Measurements from ENCODE around the gene MMP12. TPM values are rescaled to one million over a fixed set of nuclear protein-coding genes. Genes with fewer than 3 reads are reported as not detected.

MMP12 gene
- total and polyA plus RNA-seq, 2 donors (not counting 3 experiments of a cell fraction or from before 2014, with no cell fraction given), result not detected

DNA sequence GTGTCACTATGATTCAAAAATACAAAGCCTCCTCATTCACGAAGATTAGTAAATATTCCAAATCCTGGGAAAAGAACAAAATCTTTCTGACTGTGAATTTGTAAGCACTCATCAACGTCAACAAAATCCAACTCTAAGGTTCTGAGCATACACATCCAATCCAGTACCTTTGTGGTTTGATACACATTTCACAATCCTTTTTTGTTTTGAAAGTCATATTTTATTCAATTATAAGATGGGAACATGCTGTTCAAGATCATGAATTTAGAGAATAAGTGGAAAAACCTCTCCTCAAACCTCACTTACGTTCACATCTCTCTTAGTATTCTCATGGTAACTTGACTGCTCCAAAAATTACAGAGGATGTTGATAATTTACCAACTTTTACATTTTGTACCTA lies 21.7 kb downstream of the MMP12 start:
- no peaks in the 10 kb centered on the region for H4K20me1 ChIP-seq (replicated peaks; ENCODE audit: control insufficient read depth, extremely low read depth, insufficient read depth, low read length)
- no peak overlapping the region for H2AFZ ChIP-seq (ENCODE audit: low read depth, low read length)
- H3K27ac ChIP-seq (ENCODE audit: insufficient read depth, low read depth, low read length), result no peak overlapping the region
- peaks cover 1 to 5% of the 10 kb centered on the region in 2 experiments for H3K27me3 ChIP-seq (ENCODE audit: control insufficient read depth in 2 of 2, insufficient read depth in 2 of 2, low read length in 2 of 2)
- dilution Hi-C loops (cut with MboI; ENCODE audit: extremely low pct_ligation_motif_present, low sequenced_read_pairs) (no loop called here), intact Hi-C loops (cut with micrococcal nuclease) (no loop called here)
- H3K9ac ChIP-seq (replicated peaks; ENCODE audit: extremely low read depth, insufficient read depth, low read length), result no peak overlapping the region
- no peak for FAIRE-seq
- BruUV-seq (replicated peaks), result no TSS peak
- DNase-seq (ENCODE audit: low read depth, low spot score), result no peak
- H3K9me1 ChIP-seq (replicated peaks; ENCODE audit: control insufficient read depth, extremely low read depth, insufficient read depth, low read length), result no peaks in the 10 kb centered on the region
- no peaks in the 10 kb centered on the region for H3K79me2 ChIP-seq (ENCODE audit: control insufficient read depth, insufficient read depth, low read length)
- ChIA-PET CTCF (no interaction called here), POLR2A (no interaction called here)
- H3K36me3 ChIP-seq (ENCODE audit: control insufficient read depth in 2 of 2, extremely low read depth in 1 of 2, insufficient read depth in 2 of 2, low read length in 2 of 2), result no peaks in the 10 kb centered on the region
- no peak overlapping the region for H3K4me2 ChIP-seq (ENCODE audit: insufficient read depth, low read length)
- TF ChIP-seq POLR2A (IDR thresholded peaks at IDR 0.05; ENCODE audit: low read depth, low read length) (no peak), FOS (IDR thresholded peaks at IDR 0.05; ENCODE audit: borderline replicate concordance, insufficient read depth, low read length) (no peak), MYC (IDR thresholded peaks at IDR 0.05; ENCODE audit: low read depth, low read length) (no peak), EZH2 (IDR thresholded peaks at IDR 0.05; ENCODE audit: borderline replicate concordance, low read depth, low read length, severe bottlenecking) (no peak), GATA2 (IDR thresholded peaks at IDR 0.05; ENCODE audit: insufficient read depth, insufficient read length, low read depth, low read length) (no peak), POLR2AphosphoS5 (IDR thresholded peaks at IDR 0.05; ENCODE audit: insufficient read depth, low read depth, low read length) (no peak), JUN (IDR thresholded peaks at IDR 0.05; ENCODE audit: borderline replicate concordance, insufficient read depth, insufficient read length, low read depth) (no peak)
- TF ChIP-seq, protein P1, sequence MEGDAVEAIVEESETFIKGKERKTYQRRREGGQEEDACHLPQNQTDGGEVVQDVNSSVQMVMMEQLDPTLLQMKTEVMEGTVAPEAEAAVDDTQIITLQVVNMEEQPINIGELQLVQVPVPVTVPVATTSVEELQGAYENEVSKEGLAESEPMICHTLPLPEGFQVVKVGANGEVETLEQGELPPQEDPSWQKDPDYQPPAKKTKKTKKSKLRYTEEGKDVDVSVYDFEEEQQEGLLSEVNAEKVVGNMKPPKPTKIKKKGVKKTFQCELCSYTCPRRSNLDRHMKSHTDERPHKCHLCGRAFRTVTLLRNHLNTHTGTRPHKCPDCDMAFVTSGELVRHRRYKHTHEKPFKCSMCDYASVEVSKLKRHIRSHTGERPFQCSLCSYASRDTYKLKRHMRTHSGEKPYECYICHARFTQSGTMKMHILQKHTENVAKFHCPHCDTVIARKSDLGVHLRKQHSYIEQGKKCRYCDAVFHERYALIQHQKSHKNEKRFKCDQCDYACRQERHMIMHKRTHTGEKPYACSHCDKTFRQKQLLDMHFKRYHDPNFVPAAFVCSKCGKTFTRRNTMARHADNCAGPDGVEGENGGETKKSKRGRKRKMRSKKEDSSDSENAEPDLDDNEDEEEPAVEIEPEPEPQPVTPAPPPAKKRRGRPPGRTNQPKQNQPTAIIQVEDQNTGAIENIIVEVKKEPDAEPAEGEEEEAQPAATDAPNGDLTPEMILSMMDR (IDR thresholded peaks at IDR 0.05; ENCODE audit: extremely low read depth in 1 of 2, insufficient read depth in 1 of 2, low read depth in 1 of 2, low read length in 2 of 2), result no peak
- TF ChIP-seq, protein P2, sequence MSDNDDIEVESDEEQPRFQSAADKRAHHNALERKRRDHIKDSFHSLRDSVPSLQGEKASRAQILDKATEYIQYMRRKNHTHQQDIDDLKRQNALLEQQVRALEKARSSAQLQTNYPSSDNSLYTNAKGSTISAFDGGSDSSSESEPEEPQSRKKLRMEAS (IDR thresholded peaks at IDR 0.05; ENCODE audit: insufficient read depth, insufficient read length), result no peak
- no peaks in the 10 kb centered on the region for H3K4me1 ChIP-seq (ENCODE audit: control insufficient read depth, extremely low read depth, insufficient read depth, low read length)
- H3K4me3 ChIP-seq (replicated peaks in 1 of 3; ENCODE audit: insufficient read depth in 1 of 3, low read depth in 1 of 3, low read length in 3 of 3), result no peak overlapping the region
- no peaks in the 10 kb centered on the region for H3K9me3 ChIP-seq (replicated peaks; ENCODE audit: control insufficient read depth, insufficient read depth, low read length)
